ENCODE results near the gene ZNF235.

GRCh38 chr19:44255705-44256411, 49.0 kb downstream of the ZNF235 start:
- TF ChIP-seq CTCF (IDR thresholded peaks at IDR 0.05; ENCODE audit: low read length), result no peak
- no peak for TF ChIP-seq EZH2 (optimal IDR thresholded peaks at IDR 0.05; ENCODE audit: low read depth, low read length)
